Hematopoietic multipotent progenitor cell treated with erythropoietin and hydrocortisone succinate and interleukin-3 and kit ligand, for 8 days (in vitro differentiated cells): ENCODE results near the gene PCGF2.

Experiments used
- DNase-seq: peaks from one replicate; pipeline ENCODE4 v3.0.0-alpha.2; 2015

PCGF2 gene

DNA sequence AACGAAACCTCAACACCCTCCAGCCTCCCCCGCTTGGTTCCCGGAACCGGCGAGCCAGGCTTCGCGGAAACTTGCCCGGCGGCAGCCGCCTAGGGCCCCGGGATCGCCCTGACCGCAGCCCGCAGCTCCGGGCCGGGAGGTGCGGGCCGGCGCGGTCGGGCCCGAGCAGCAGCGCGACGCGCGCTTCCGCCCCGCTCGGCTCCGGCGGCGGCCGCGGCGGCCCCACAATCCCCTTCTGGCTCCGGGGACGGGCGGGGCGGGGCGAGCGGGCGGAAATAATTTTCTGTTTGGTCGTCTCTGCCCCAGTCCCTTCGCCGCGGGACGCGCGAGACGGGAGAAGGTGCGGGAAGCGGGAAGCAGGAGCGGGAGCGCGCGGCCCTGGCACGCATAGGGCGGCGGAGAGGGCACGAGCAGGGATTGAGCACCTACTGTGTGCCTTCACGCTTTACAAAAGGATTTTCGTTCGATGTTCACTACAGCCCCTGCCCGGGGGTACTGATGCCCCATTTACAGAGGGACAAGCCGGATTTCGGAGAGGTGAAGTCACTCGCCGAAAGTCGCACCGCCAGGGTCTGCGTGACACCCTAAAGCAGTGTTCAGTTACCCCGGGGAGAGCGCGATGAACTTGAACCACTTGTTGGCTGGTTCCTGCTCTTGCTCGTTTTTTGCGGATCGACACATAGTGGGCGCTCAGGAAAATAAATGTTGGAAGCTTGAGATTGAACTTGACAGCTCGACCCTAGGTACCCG is 45.8 kb downstream of the PCGF2 start:
- peak; percentile 86 for DNase-seq

DNA sequence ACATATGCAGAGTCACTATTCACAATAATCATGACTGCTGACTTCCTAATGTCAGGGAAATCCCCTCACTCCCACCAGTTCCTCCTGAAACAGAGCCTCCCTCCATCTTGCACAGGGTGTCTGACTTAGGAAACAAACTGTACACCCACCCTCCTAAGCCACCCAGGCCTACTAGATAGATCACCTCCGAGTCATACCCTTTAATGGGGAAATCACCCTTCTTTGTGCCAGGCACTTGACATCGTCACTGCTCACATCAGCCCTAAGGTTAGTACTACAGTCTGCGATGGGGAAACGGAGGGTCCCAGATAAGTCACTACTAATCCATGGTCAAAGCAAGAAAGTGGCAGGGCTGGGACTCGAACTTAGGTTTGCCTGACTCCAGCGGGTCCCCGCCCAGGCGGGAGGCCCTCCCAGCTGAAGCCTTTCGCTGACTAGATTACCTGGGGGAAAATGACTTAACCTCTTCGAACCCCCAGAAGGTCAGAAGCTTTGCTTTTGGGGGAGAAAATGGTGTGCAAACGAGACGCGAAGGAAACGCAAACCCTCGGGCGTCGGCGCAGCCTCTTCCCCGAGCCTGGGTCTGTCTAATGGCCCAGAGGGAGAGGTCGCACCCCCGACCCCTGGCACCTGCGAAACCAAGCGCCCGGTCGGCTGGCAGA is 46.5 kb downstream of the PCGF2 start:
- peak; percentile 62 for DNase-seq

DNA sequence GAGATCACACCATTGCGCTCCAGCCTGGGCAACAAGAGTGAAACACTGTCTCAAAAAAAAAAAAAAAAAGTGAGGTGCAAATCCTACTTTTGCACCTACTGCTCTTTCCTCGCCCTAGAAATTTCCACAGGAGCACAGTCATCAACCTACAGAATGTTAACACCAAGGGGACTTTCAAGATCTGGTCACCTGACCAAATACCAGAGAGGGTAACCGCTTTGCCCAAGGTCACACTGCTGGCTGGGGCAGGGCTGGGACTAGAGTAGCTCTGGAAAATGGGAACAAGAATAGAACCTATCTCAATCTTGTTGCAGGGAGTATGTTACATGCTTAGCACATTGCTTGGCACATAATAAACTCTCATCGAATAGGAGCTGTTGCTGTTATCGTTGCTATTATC is 49.4 kb downstream of the PCGF2 start:
- no peak for DNase-seq

DNA sequence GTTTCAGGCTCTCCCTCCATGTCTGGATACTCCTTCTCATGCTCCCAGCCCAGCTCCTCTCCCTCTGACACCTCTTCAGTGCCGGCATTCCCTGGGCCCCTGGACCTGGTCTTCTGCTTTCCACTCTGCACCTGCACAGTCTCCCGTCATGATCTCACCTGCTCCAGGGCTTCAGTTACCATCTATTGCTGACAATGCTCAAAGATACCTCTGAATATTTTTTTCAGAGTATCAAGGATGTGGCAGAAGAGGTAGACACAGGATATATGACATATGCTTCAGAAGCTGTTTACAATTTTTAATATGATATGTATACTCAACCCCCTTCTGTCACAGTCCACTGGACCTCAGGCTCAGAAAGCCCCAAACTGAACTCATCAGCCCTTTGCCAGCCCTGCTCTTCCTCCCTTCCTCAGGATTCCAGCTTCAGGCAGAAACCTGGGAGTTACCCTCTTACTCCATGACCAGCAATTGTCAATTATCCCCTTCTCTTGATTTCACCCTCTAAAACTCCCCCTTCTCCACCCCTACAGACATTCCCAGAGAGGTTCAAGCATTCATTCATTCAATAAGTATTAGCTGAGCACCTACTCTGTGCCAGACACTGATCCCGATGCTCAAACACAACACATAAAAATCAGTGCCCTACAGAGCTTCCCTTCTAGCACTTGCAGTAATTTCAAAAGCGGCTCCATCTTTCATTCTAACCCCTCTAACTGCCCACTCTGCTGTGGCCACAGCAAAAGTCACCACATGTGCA is 50.9 kb downstream of the PCGF2 start:
- no peak for DNase-seq

DNA sequence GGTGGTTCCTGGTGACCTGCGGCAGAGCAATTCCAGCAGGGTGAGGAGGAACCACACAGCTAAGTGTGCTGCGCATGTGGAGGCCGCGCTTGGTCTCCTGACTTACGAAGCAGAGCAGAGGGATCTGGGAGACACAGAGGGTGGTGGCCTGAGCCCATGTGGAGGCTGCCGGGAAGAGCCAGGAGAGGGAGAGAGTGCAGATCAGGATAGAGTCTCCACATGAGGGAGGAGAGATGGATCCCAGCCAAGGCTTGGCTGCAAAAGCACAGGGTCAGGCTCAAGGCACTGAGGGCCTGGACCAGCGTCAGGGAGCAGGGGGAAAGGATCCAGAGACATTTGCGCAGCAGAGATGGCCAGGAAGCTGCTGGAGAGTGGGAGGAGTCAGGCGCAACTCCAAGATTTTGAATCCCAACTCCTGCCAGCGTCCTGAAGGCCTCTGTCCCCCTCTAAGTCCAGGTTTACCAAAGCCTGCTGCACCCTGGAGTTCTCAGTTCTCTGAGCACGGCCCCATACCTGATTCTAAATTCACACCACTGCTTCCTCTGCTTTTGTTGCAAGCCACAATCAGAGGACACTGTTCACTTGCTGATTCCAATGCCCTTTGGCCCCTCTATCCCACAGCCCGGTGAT is 54.3 kb downstream of the PCGF2 start:
- DNase-seq, result no peak

- no peak for DNase-seq
Measured at GRCh38 chr17:38691154-38691553, 57.0 kb downstream of the PCGF2 start.

GRCh38 chr17:38690386-38690785 is 57.8 kb downstream of the PCGF2 start:
- DNase-seq, result no peak

GRCh38 chr17:38687286-38687685 is 60.9 kb downstream of the PCGF2 start:
- no peak for DNase-seq

- no peak for DNase-seq
Measured at GRCh38 chr17:38685491-38685890, 62.6 kb downstream of the PCGF2 start.
